ENCODE measurements around the gene ZFYVE21. TPM values are rescaled to one million over a fixed set of nuclear protein-coding genes. Genes with fewer than 3 reads are reported as not detected.
A peak's percentile ranks its signal among the peaks of the same experiment; 100 is the strongest.
"Not testable (repeated sequence)": the region's sequence is repeated elsewhere in the genome, so short reads cannot be mapped to it uniquely, and the experiment has no call there.

The ZFYVE21 gene
- total RNA-seq, 1 donor from 2014 or later: 50.5 TPM

- Histone ChIP-seq H3K4me1 (peaks cover 43% of the 10 kb centered on the region), H3K27ac (replicated peaks) (no peak overlapping the region), H3K27me3 (ENCODE audit: low read depth) (no peaks in the 10 kb centered on the region), H3K9me3 (replicated peaks) (no peaks in the 10 kb centered on the region), H3K36me3 (peaks cover 34% of the 10 kb centered on the region), H3K4me3 (no peak overlapping the region)
- no peak for TF ChIP-seq CTCF (IDR thresholded peaks at IDR 0.05; ENCODE audit: borderline replicate concordance)
- intact Hi-C loops (cut with micrococcal nuclease): no loop called here
- DNase-seq: no peak
Observed at GRCh38 chr14:103773521-103773920, 57.9 kb downstream of the ZFYVE21 start.

- H3K36me3 ChIP-seq: peaks cover 49% of the 10 kb centered on the region
- H3K27me3 ChIP-seq (ENCODE audit: low read depth): no peaks in the 10 kb centered on the region
- TF ChIP-seq CTCF (IDR thresholded peaks at IDR 0.05; ENCODE audit: borderline replicate concordance): no peak
- DNase-seq: no peak
- H3K27ac ChIP-seq (replicated peaks): peak overlapping the region; percentile 30
- peaks cover 41% of the 10 kb centered on the region for H3K4me1 ChIP-seq
- intact Hi-C loops (cut with micrococcal nuclease): no loop called here
- no peak overlapping the region for H3K4me3 ChIP-seq
- H3K9me3 ChIP-seq (replicated peaks): no peaks in the 10 kb centered on the region
Observed at GRCh38 chr14:103775506-103775905, 59.9 kb downstream of the ZFYVE21 start.

GRCh38 chr14:103776319-103776718, 60.7 kb downstream of the ZFYVE21 start:
- H3K27me3 ChIP-seq (ENCODE audit: low read depth); intact Hi-C loops (cut with micrococcal nuclease); H3K9me3 ChIP-seq (replicated peaks); H3K4me3 ChIP-seq; DNase-seq; H3K27ac ChIP-seq (replicated peaks): not testable (repeated sequence)
- Histone ChIP-seq H3K36me3 (peaks cover 57% of the 10 kb centered on the region), H3K4me1 (peaks cover 33% of the 10 kb centered on the region)

- TF ChIP-seq CTCF (IDR thresholded peaks at IDR 0.05; ENCODE audit: borderline replicate concordance): no peak
- no peak for DNase-seq
- no peak overlapping the region for H3K4me3 ChIP-seq
- H3K9me3 ChIP-seq (replicated peaks): no peaks in the 10 kb centered on the region
- intact Hi-C loops (cut with micrococcal nuclease): no loop called here
- no peaks in the 10 kb centered on the region for H3K4me1 ChIP-seq
- peaks cover 81% of the 10 kb centered on the region for H3K36me3 ChIP-seq
- H3K27me3 ChIP-seq (ENCODE audit: low read depth): no peaks in the 10 kb centered on the region
- H3K27ac ChIP-seq (replicated peaks): no peak overlapping the region
Observed at GRCh38 chr14:103782376-103782775, 66.8 kb downstream of the ZFYVE21 start.

Other genes with a start within 250 kb of the ZFYVE21 start
- gene CKB, start 193.0 kb upstream of the ZFYVE21 start, total RNA-seq: 661 TPM
- gene TRMT61A, start 186.6 kb upstream of the ZFYVE21 start, total RNA-seq: 5.9 TPM
- gene BAG5, start 153.2 kb upstream of the ZFYVE21 start, total RNA-seq: 16.7 TPM
- 48.3 TPM for gene COA8, start 152.8 kb upstream of the ZFYVE21 start, total RNA-seq
- 137 TPM for gene KLC1, start 86.6 kb upstream of the ZFYVE21 start, total RNA-seq
- gene XRCC3, start 359 bp upstream of the ZFYVE21 start, total RNA-seq: 4.1 TPM
- gene PPP1R13B, start 131.8 kb downstream of the ZFYVE21 start, total RNA-seq: 104 TPM
- 4.8 TPM for gene TDRD9, start 212.6 kb downstream of the ZFYVE21 start, total RNA-seq
- 30.7 TPM for gene RD3L, start 226.7 kb downstream of the ZFYVE21 start, total RNA-seq